GM12874 (cell line): ENCODE data around the gene ADIPOQ.

Experiments used
- CTCF ChIP-seq: IDR thresholded peaks from 2 replicates; pipeline ENCODE4 v1.5.1; 2011; ENCODE audit warnings: low read depth, mild to moderate bottlenecking, control low read depth, low read length, moderate library complexity; ENCODE audit not compliant: insufficient read depth

The ADIPOQ gene

GRCh38 chr3:186842426-186843038, at the start of gene ADIPOQ:
Gene ADIPOQ (plus strand): TSS chr3:186842710. CDS start chr3:186853059, 10,349 bp downstream.
- TF ChIP-seq CTCF = no peak

- TF ChIP-seq CTCF = no peak
Measured at GRCh38 chr3:186798239-186798874, 44.2 kb upstream of the ADIPOQ start.

- no peak for TF ChIP-seq CTCF
Measured at GRCh38 chr3:186800285-186800684, 42.2 kb upstream of the ADIPOQ start.

GRCh38 chr3:186802701-186803100, 39.8 kb upstream of the ADIPOQ start:
- no peak for TF ChIP-seq CTCF

GRCh38 chr3:186806089-186807055, 36.1 kb upstream of the ADIPOQ start, which contains the start of gene RFC4:
Gene RFC4 (minus strand): TSS chr3:186806482. CDS start chr3:186804713, 1,769 bp downstream.
- no peak for TF ChIP-seq CTCF

- TF ChIP-seq CTCF = no peak
Measured at GRCh38 chr3:186807231-186807630, 35.3 kb upstream of the ADIPOQ start.
